HG02588 (cell line): ENCODE data around the gene ASB8.
A peak's percentile ranks its signal among the peaks of the same experiment; 100 is the strongest.
"Not testable (repeated sequence)": the region's sequence is repeated elsewhere in the genome, so short reads cannot be mapped to it uniquely, and the experiment has no call there.

Source experiments
- ATAC-seq: cut with Tn5 transposase; IDR thresholded peaks from one replicate; pipeline ENCODE4 v1.9.1; 2021; ENCODE audit warnings: mild to moderate bottlenecking, moderate library complexity; ENCODE audit not compliant: unreplicated experiment

ASB8 gene

GRCh38 chr12:48142818-48143674 lies 14.3 kb downstream of the ASB8 start:
- no peak for ATAC-seq

- ATAC-seq: no peak
These were observed 22.3 kb downstream of the ASB8 start for GRCh38 chr12:48135027-48135426.

- ATAC-seq: no peak
These were observed 24.5 kb downstream of the ASB8 start for GRCh38 chr12:48132826-48133225.

- no peak for ATAC-seq
These were observed 25.8 kb downstream of the ASB8 start for GRCh38 chr12:48131517-48131916.

GRCh38 chr12:48129376-48129775 lies 27.9 kb downstream of the ASB8 start:
- no peak for ATAC-seq

GRCh38 chr12:48128800-48129199 lies 28.5 kb downstream of the ASB8 start:
- no peak for ATAC-seq

GRCh38 chr12:48126953-48127630 lies 30.2 kb downstream of the ASB8 start:
- ATAC-seq: no peak

- no peak for ATAC-seq
These were observed 31.3 kb downstream of the ASB8 start for GRCh38 chr12:48125985-48126384.

GRCh38 chr12:48125542-48125941 lies 31.8 kb downstream of the ASB8 start:
- ATAC-seq: not testable (repeated sequence)

GRCh38 chr12:48123169-48123568 lies 34.1 kb downstream of the ASB8 start:
- ATAC-seq: no peak

- no peak for ATAC-seq
These were observed 35.1 kb downstream of the ASB8 start for GRCh38 chr12:48122065-48122834.

GRCh38 chr12:48121522-48121921 lies 35.8 kb downstream of the ASB8 start:
- ATAC-seq: no peak

GRCh38 chr12:48119834-48120195 lies 37.5 kb downstream of the ASB8 start:
- ATAC-seq: no peak

- ATAC-seq: peak; percentile 100
These were observed 38.1 kb downstream of the ASB8 start, which contains the start of gene PFKM for GRCh38 chr12:48119078-48119833. Gene PFKM, plus strand, starts transcription at chr12:48119364. Its CDS starts 3,411 bp downstream, at chr12:48122775.

GRCh38 chr12:48118284-48118871 lies 38.9 kb downstream of the ASB8 start:
- ATAC-seq: no peak

- no peak for ATAC-seq
These were observed 41.4 kb downstream of the ASB8 start for GRCh38 chr12:48115957-48116356.

GRCh38 chr12:48111312-48111693 lies 46.0 kb downstream of the ASB8 start:
- not testable (repeated sequence) for ATAC-seq

- no peak for ATAC-seq
These were observed 46.5 kb downstream of the ASB8 start for GRCh38 chr12:48110691-48111311.

GRCh38 chr12:48109424-48109823 lies 47.9 kb downstream of the ASB8 start:
- no peak for ATAC-seq
